HG03432 (cell line): ENCODE data around the gene MRPS34.

Experiments used
- ATAC-seq: cut with Tn5 transposase; IDR thresholded peaks from one replicate; pipeline ENCODE4 v1.9.1; 2021; ENCODE audit warnings: mild to moderate bottlenecking, moderate library complexity; ENCODE audit not compliant: unreplicated experiment

MRPS34 gene

GRCh38 chr16:1771188-1771863 is 1.6 kb downstream of the MRPS34 start, which contains the start of gene NME3:
TSS of gene NME3 (minus strand) at chr16:1771543. CDS start at chr16:1771534, 9 bp downstream.
- no peak for ATAC-seq

- no peak for ATAC-seq
These were observed 2.4 kb downstream of the MRPS34 start for GRCh38 chr16:1770328-1771187.

- ATAC-seq: no peak
These were observed 3.3 kb downstream of the MRPS34 start for GRCh38 chr16:1769402-1770300.

- no peak for ATAC-seq
These were observed 4.0 kb downstream of the MRPS34 start for GRCh38 chr16:1768767-1769401.

- no peak for ATAC-seq
These were observed 4.7 kb downstream of the MRPS34 start for GRCh38 chr16:1768061-1768766.

GRCh38 chr16:1767116-1767994 is 5.6 kb downstream of the MRPS34 start:
- ATAC-seq: no peak

- ATAC-seq: no peak
These were observed 6.2 kb downstream of the MRPS34 start for GRCh38 chr16:1766701-1767100.

- ATAC-seq: no peak
These were observed 6.7 kb downstream of the MRPS34 start for GRCh38 chr16:1766231-1766630.

- no peak for ATAC-seq
These were observed 7.1 kb downstream of the MRPS34 start for GRCh38 chr16:1765826-1766225.

GRCh38 chr16:1764971-1765370 is 8.0 kb downstream of the MRPS34 start:
- no peak for ATAC-seq

- ATAC-seq: no peak
These were observed 9.1 kb downstream of the MRPS34 start for GRCh38 chr16:1763521-1764511.

GRCh38 chr16:1762879-1763520 is 9.9 kb downstream of the MRPS34 start:
- ATAC-seq: no peak

GRCh38 chr16:1762196-1762878 is 10.6 kb downstream of the MRPS34 start:
- no peak for ATAC-seq

GRCh38 chr16:1761751-1762150 is 11.2 kb downstream of the MRPS34 start:
- no peak for ATAC-seq

- no peak for ATAC-seq
These were observed 12.0 kb downstream of the MRPS34 start for GRCh38 chr16:1760911-1761310.

GRCh38 chr16:1759511-1759910 is 13.4 kb downstream of the MRPS34 start:
- ATAC-seq: no peak

- no peak for ATAC-seq
These were observed 14.0 kb downstream of the MRPS34 start for GRCh38 chr16:1758923-1759322.
